Activated CD4-positive, alpha-beta T cell treated with anti-CD3 and anti-CD28 coated beads, Interleukin-2, amount 10 ng/mL, durations not matched to agents 24 days and 14 days (primary cell): ENCODE measurements around the gene ARID2. TPM values are rescaled to one million over a fixed set of nuclear protein-coding genes. Genes with fewer than 3 reads are reported as not detected.

Experiments used
- DNase-seq: peaks from one replicate; pipeline ENCODE4 v3.0.0; 2022
- H3K27ac Mint-ChIP-seq: one replicate; pipeline ENCODE4 v1.8.0; 2022; ENCODE audit warnings: mild to moderate bottlenecking, mixed read lengths
- H3K27me3 Mint-ChIP-seq: one replicate; pipeline ENCODE4 v1.8.0; 2022; ENCODE audit warnings: mixed read lengths
- H3K36me3 Mint-ChIP-seq: one replicate; pipeline ENCODE4 v1.8.0; 2022; ENCODE audit warnings: low read depth, mild to moderate bottlenecking, mixed read lengths
- H3K4me1 Mint-ChIP-seq: one replicate; pipeline ENCODE4 v1.8.0; 2021; ENCODE audit warnings: mixed read lengths
- H3K4me3 Mint-ChIP-seq: one replicate; pipeline ENCODE4 v1.8.0; 2022; ENCODE audit warnings: mild to moderate bottlenecking, moderate library complexity, mixed read lengths
- H3K9me3 Mint-ChIP-seq: one replicate; pipeline ENCODE4 v1.8.0; 2021; ENCODE audit warnings: mixed read lengths
- intact Hi-C: fragments of 100-400 bp; cut with micrococcal nuclease; formaldehyde crosslinking; loops from one replicate; pipeline ENCODE4 v1.15.1; 2023
- total RNA-seq: library from RNA; stranded (reverse); gene quantifications from 2 replicates; pipeline ENCODE4 v1.2.3, GENCODE V29; 2022

ARID2 gene
- total RNA-seq, result 36.4 and 37.8 TPM in 2 replicates

GRCh38 chr12:45729233-45730083, at the start of gene ARID2:
ARID2 (plus strand) TSS chr12:45729706; CDS start chr12:45729837, 131 bp downstream.
- intact Hi-C loops, result loop anchor here (1.0 to 10.0 kb wide), 10 partner anchors 15 to 1978 kb away; partner anchors contain the start of genes RPAP3, SLC38A1 and SLC38A2
- Mint-ChIP-seq H3K27ac (peak within 1 kb of the TSS; percentile 99), H3K36me3 (peaks cover 22% of the 10 kb centered on the region), H3K9me3 (no peaks in the 10 kb centered on the region), H3K27me3 (no peaks in the 10 kb centered on the region), H3K4me1 (peaks cover 29% of the 10 kb centered on the region), H3K4me3 (peak within 1 kb of the TSS; percentile 91)
- DNase-seq, result peak; percentile 90

- intact Hi-C loops, result no loop called here
- Mint-ChIP-seq H3K27me3 (peaks cover 19% of the 10 kb centered on the region), H3K4me3 (no peak overlapping the region), H3K27ac (no peak overlapping the region), H3K9me3 (peaks cover 15% of the 10 kb centered on the region), H3K4me1 (no peaks in the 10 kb centered on the region), H3K36me3 (no peaks in the 10 kb centered on the region)
- DNase-seq, result no peak
Observed at GRCh38 chr12:45680362-45680761, 49.1 kb upstream of the ARID2 start.

GRCh38 chr12:45681465-45681864, 48.0 kb upstream of the ARID2 start:
- Mint-ChIP-seq H3K27ac (no peak overlapping the region), H3K4me3 (no peak overlapping the region), H3K9me3 (peaks cover 15% of the 10 kb centered on the region), H3K36me3 (no peaks in the 10 kb centered on the region), H3K27me3 (peaks cover 19% of the 10 kb centered on the region), H3K4me1 (peaks cover 6% of the 10 kb centered on the region)
- intact Hi-C loops, result no loop called here
- no peak for DNase-seq

GRCh38 chr12:45685680-45686079, 43.8 kb upstream of the ARID2 start:
- intact Hi-C loops, result loop anchor here (2.0 kb wide), 1 partner anchor 41 kb away; no protein-coding TSS in a partner anchor
- peaks cover 24% of the 10 kb centered on the region for H3K27me3 Mint-ChIP-seq

GRCh38 chr12:45687081-45688015, 42.2 kb upstream of the ARID2 start:
- DNase-seq, result no peak
- H3K27me3 Mint-ChIP-seq, result peaks cover 24% of the 10 kb centered on the region
- peaks cover 7% of the 10 kb centered on the region for H3K9me3 Mint-ChIP-seq
- intact Hi-C loops, result loop anchor here (2.0 kb wide), 1 partner anchor 39 kb away; no protein-coding TSS in a partner anchor
- H3K4me1 Mint-ChIP-seq, result peaks cover 11% of the 10 kb centered on the region
- H3K4me3 Mint-ChIP-seq, result no peak overlapping the region
- H3K27ac Mint-ChIP-seq, result no peak overlapping the region
- H3K36me3 Mint-ChIP-seq, result no peaks in the 10 kb centered on the region

More at GRCh38 chr12:45685680-45686079, 43.8 kb upstream of the ARID2 start:
- Mint-ChIP-seq H3K4me3 (no peak overlapping the region), H3K4me1 (peaks cover 11% of the 10 kb centered on the region), H3K9me3 (peaks cover 7% of the 10 kb centered on the region), H3K27ac (no peak overlapping the region), H3K36me3 (no peaks in the 10 kb centered on the region)
- DNase-seq, result no peak

GRCh38 chr12:45688183-45688582, 41.3 kb upstream of the ARID2 start:
- H3K4me1 Mint-ChIP-seq, result peaks cover 11% of the 10 kb centered on the region
- no peak overlapping the region for H3K27ac Mint-ChIP-seq

GRCh38 chr12:45695035-45695434, 34.5 kb upstream of the ARID2 start:
- Mint-ChIP-seq H3K36me3 (no peaks in the 10 kb centered on the region), H3K4me3 (no peak overlapping the region), H3K4me1 (no peaks in the 10 kb centered on the region), H3K27me3 (peaks cover 11% of the 10 kb centered on the region), H3K27ac (no peak overlapping the region), H3K9me3 (peaks cover 4% of the 10 kb centered on the region)
- DNase-seq, result no peak
- intact Hi-C loops, result no loop called here

More at GRCh38 chr12:45688183-45688582, 41.3 kb upstream of the ARID2 start:
- Mint-ChIP-seq H3K9me3 (peaks cover 4% of the 10 kb centered on the region), H3K4me3 (no peak overlapping the region), H3K27me3 (peaks cover 25% of the 10 kb centered on the region), H3K36me3 (no peaks in the 10 kb centered on the region)
- intact Hi-C loops, result no loop called here
- DNase-seq, result no peak

GRCh38 chr12:45695606-45696005, 33.9 kb upstream of the ARID2 start:
- Mint-ChIP-seq H3K9me3 (peaks cover 4% of the 10 kb centered on the region), H3K27ac (no peak overlapping the region), H3K36me3 (no peaks in the 10 kb centered on the region), H3K4me1 (no peaks in the 10 kb centered on the region), H3K27me3 (peaks cover 11% of the 10 kb centered on the region), H3K4me3 (no peak overlapping the region)
- intact Hi-C loops, result no loop called here
- DNase-seq, result no peak

- intact Hi-C loops, result no loop called here
- Mint-ChIP-seq H3K27me3 (peaks cover 10% of the 10 kb centered on the region), H3K9me3 (peaks cover 4% of the 10 kb centered on the region), H3K4me3 (no peak overlapping the region), H3K27ac (no peak overlapping the region), H3K4me1 (no peaks in the 10 kb centered on the region), H3K36me3 (no peaks in the 10 kb centered on the region)
- no peak for DNase-seq
Observed at GRCh38 chr12:45696049-45696448, 33.5 kb upstream of the ARID2 start.

GRCh38 chr12:45697371-45697770, 32.1 kb upstream of the ARID2 start:
- H3K27ac Mint-ChIP-seq, result no peak overlapping the region
- intact Hi-C loops, result no loop called here

GRCh38 chr12:45701296-45701695, 28.2 kb upstream of the ARID2 start:
- Mint-ChIP-seq H3K4me3 (no peak overlapping the region), H3K9me3 (peaks cover 7% of the 10 kb centered on the region), H3K4me1 (no peaks in the 10 kb centered on the region), H3K36me3 (no peaks in the 10 kb centered on the region), H3K27me3 (peaks cover 4% of the 10 kb centered on the region), H3K27ac (no peak overlapping the region)
- intact Hi-C loops, result no loop called here
- DNase-seq, result no peak

More at GRCh38 chr12:45697371-45697770, 32.1 kb upstream of the ARID2 start:
- DNase-seq, result no peak
- Mint-ChIP-seq H3K9me3 (peaks cover 8% of the 10 kb centered on the region), H3K4me3 (no peak overlapping the region), H3K36me3 (no peaks in the 10 kb centered on the region), H3K4me1 (no peaks in the 10 kb centered on the region), H3K27me3 (peaks cover 7% of the 10 kb centered on the region)

- peaks cover 5% of the 10 kb centered on the region for H3K9me3 Mint-ChIP-seq
- DNase-seq, result no peak
- no peak overlapping the region for H3K4me3 Mint-ChIP-seq
- no peak overlapping the region for H3K27ac Mint-ChIP-seq
- intact Hi-C loops, result no loop called here
- H3K27me3 Mint-ChIP-seq, result peaks cover 4% of the 10 kb centered on the region
- H3K36me3 Mint-ChIP-seq, result no peaks in the 10 kb centered on the region
- no peaks in the 10 kb centered on the region for H3K4me1 Mint-ChIP-seq
Observed at GRCh38 chr12:45703942-45704341, 25.6 kb upstream of the ARID2 start.

- Mint-ChIP-seq H3K4me3 (no peak overlapping the region), H3K4me1 (no peaks in the 10 kb centered on the region), H3K27ac (no peak overlapping the region), H3K9me3 (peaks cover 5% of the 10 kb centered on the region), H3K27me3 (peaks cover 2% of the 10 kb centered on the region), H3K36me3 (no peaks in the 10 kb centered on the region)
- peak; percentile 15 for DNase-seq
- intact Hi-C loops, result no loop called here
Observed at GRCh38 chr12:45704968-45705367, 24.5 kb upstream of the ARID2 start.
